Liver (tissue), 10 donors: ENCODE results near the gene DCN. TPM values are rescaled to one million over a fixed set of nuclear protein-coding genes. Genes with fewer than 3 reads are reported as not detected.

ENCODE experiments used
- DNase-seq: peaks from one replicate; pipeline ENCODE4 v3.0.0-alpha.2; 2017; ENCODE audit warnings: low spot score
- H3K27ac ChIP-seq, 2 donors: one replicate each; pipeline ENCODE4 v1.7.0; 2013; ENCODE audit warnings: inconsistent platforms in 2 of 2, low read length in 2 of 2, control low read depth in 1 of 2, low read depth in 1 of 2, mild to moderate bottlenecking in 1 of 2
- H3K27me3 ChIP-seq, 4 donors: one replicate each; pipeline versions ENCODE4 v1.6.1 to v1.7.0; 2013; ENCODE audit warnings: low read length in 3 of 4, inconsistent platforms in 1 of 4, mild to moderate bottlenecking in 1 of 4, moderate library complexity in 1 of 4; ENCODE audit not compliant: control insufficient read depth in 4 of 4, insufficient read depth in 4 of 4
- H3K36me3 ChIP-seq, 4 donors: one replicate each; pipeline versions ENCODE4 v1.6.1 to v1.7.0; 2013; ENCODE audit warnings: low read length in 3 of 4, mild to moderate bottlenecking in 3 of 4, low read depth in 1 of 4, moderate library complexity in 1 of 4; ENCODE audit not compliant: control insufficient read depth in 4 of 4, insufficient read depth in 3 of 4
- H3K4me1 ChIP-seq, 4 donors: one replicate each; pipeline versions ENCODE4 v1.6.1 to v1.7.0; 2013; ENCODE audit warnings: low read length in 3 of 4, mild to moderate bottlenecking in 3 of 4, moderate library complexity in 1 of 4; ENCODE audit not compliant: control insufficient read depth in 4 of 4, insufficient read depth in 4 of 4
- H3K4me3 ChIP-seq, 3 donors: one replicate each; pipeline versions ENCODE4 v1.6.1 to v1.7.0; 2013; ENCODE audit warnings: low read length in 3 of 3, control low read depth in 1 of 3, low read depth in 1 of 3, mild to moderate bottlenecking in 1 of 3
- H3K9ac ChIP-seq, 2 donors: one replicate each; pipeline ENCODE4 v1.7.0; 2013; ENCODE audit warnings: low read length in 2 of 2, mild to moderate bottlenecking in 2 of 2, moderate library complexity in 2 of 2, control low read depth in 1 of 2, low read depth in 1 of 2
- H3K9me3 ChIP-seq, 4 donors: one replicate each; pipeline versions ENCODE4 v1.6.1 to v1.7.0; 2013; ENCODE audit warnings: low read length in 3 of 4; ENCODE audit not compliant: control insufficient read depth in 4 of 4
- ATF3 ChIP-seq: IDR thresholded peaks from 2 replicates; pipeline ENCODE4 v1.6.1; 2016; ENCODE audit warnings: antibody characterized with exemption
- CTCF ChIP-seq: fragments of 150-350 bp; IDR thresholded peaks from 2 replicates; pipeline ENCODE4 v1.5.1; 2017; ENCODE audit warnings: improper control_type of control experiment, low read depth, low read length; ENCODE audit not compliant: missing input control
- EGR1 ChIP-seq, 2 donors: IDR thresholded peaks; 2 replicates each; pipeline ENCODE4 v1.6.1; 2016 to 2018; ENCODE audit warnings: antibody characterized with exemption in 2 of 2, low read depth in 2 of 2
- FOXA1 ChIP-seq: IDR thresholded peaks from 2 replicates; pipeline ENCODE4 v1.6.1; 2016; ENCODE audit warnings: antibody characterized with exemption
- FOXA2 ChIP-seq: IDR thresholded peaks from 2 replicates; pipeline ENCODE4 v1.6.1; 2016; ENCODE audit warnings: antibody characterized with exemption
- GABPA ChIP-seq, 2 donors: IDR thresholded peaks in 1 of 2; conservative IDR thresholded peaks in 1 of 2; 2 replicates each; pipeline ENCODE4 v1.6.1; 2016; ENCODE audit warnings: antibody characterized with exemption in 2 of 2, mild to moderate bottlenecking in 1 of 2, moderate library complexity in 1 of 2
- HNF4A ChIP-seq, 2 donors: conservative IDR thresholded peaks; 2 replicates each; pipeline ENCODE4 v1.6.1; 2016; ENCODE audit warnings: antibody characterized with exemption in 2 of 2, mild to moderate bottlenecking in 2 of 2
- HNF4G ChIP-seq: IDR thresholded peaks from 2 replicates; pipeline ENCODE4 v1.6.1; 2016; ENCODE audit warnings: antibody characterized with exemption
- JUND ChIP-seq, 2 donors: IDR thresholded peaks; 2 replicates each; pipeline ENCODE4 v1.6.1; 2016; ENCODE audit warnings: antibody characterized with exemption in 2 of 2
- MAX ChIP-seq: IDR thresholded peaks from 2 replicates; pipeline ENCODE4 v1.6.1; 2016; ENCODE audit warnings: antibody characterized with exemption
- NR2F2 ChIP-seq: IDR thresholded peaks from 2 replicates; pipeline ENCODE4 v1.6.1; 2016; ENCODE audit warnings: antibody characterized with exemption
- RAD21 ChIP-seq, 2 donors: IDR thresholded peaks; 2 replicates each; pipeline ENCODE4 v1.6.1; 2016; ENCODE audit warnings: antibody characterized with exemption in 2 of 2, mild to moderate bottlenecking in 2 of 2
- REST ChIP-seq: IDR thresholded peaks from 2 replicates; pipeline ENCODE4 v1.6.1; 2016; ENCODE audit warnings: antibody characterized with exemption, mild to moderate bottlenecking
- RXRA ChIP-seq, 2 donors: IDR thresholded peaks; 2 replicates each; pipeline ENCODE4 v1.6.1; 2017 to 2018; ENCODE audit warnings: antibody characterized with exemption in 2 of 2, mild to moderate bottlenecking in 1 of 2
- SP1 ChIP-seq: IDR thresholded peaks from 2 replicates; pipeline ENCODE4 v1.6.1; 2018; ENCODE audit warnings: antibody characterized with exemption, mild to moderate bottlenecking
- TAF1 ChIP-seq: conservative IDR thresholded peaks from 2 replicates; pipeline ENCODE4 v1.6.1; 2016; ENCODE audit warnings: antibody characterized with exemption, mild to moderate bottlenecking
- YY1 ChIP-seq: IDR thresholded peaks from 2 replicates; pipeline ENCODE4 v1.6.1; 2016; ENCODE audit warnings: antibody characterized with exemption, mild to moderate bottlenecking
- ZBTB33 ChIP-seq: IDR thresholded peaks from 2 replicates; pipeline ENCODE4 v1.6.1; 2016; ENCODE audit warnings: antibody characterized with exemption
- WGBS: extraction: QIAGEN DNeasy Blood & Tissue Kit; methylation state at CpG from one replicate; pipeline ENCODE4 v1.1.7; 2013; 5-methylcytosine and 5-hydroxymethylcytosine counted together
- polyA plus RNA-seq, 2 donors: library from polyadenylated mRNA; stranded (reverse) in 1 of 2; unstranded in 1 of 2; fragments of 200-250 nt in 1 of 2; fragments of >200 nt in 1 of 2; fragmentation: Nextera tagmentation in 1 of 2; extraction: Ambion mirVana in 1 of 2; gene quantifications; one replicate each; pipeline versions ENCODE4 v1.2.1 to v1.2.3, GENCODE V29; 2013 to 2015
- small RNA-seq: library from RNA; depleted of rRNA; stranded (forward); fragments of <200 nt; gene quantifications from one replicate; pipeline ENCODE3, GENCODE V24; 2014
- total RNA-seq, 2 donors: library from RNA; depleted of rRNA; stranded (reverse); fragments of >200 nt; gene quantifications; one replicate each; pipeline ENCODE4 v1.2.3, GENCODE V29; 2014
- donor health status: healthy.
- donor health status: healthy.
- donor health status: healthy.
- donor health status: healthy.
- donor health status: healthy.

DCN gene
- total and polyA plus RNA-seq, 4 donors = 74.9 to 148 (median 98.6) TPM

GRCh38 chr12:91091916-91092715, 90.5 kb downstream of the DCN start:
- TF ChIP-seq CTCF = no peak
- TF ChIP-seq MAX = no peak
- TF ChIP-seq REST = no peak
- TF ChIP-seq ATF3 = no peak
- TF ChIP-seq FOXA2 = no peak
- no peak for TF ChIP-seq HNF4A (conservative IDR thresholded peaks at IDR 0.05)
- no peak for TF ChIP-seq NR2F2
- no peak for TF ChIP-seq SP1
- no peak for TF ChIP-seq JUND (IDR thresholded peaks at IDR 0.05)
- TF ChIP-seq GABPA (IDR thresholded peaks at IDR 0.05 in 1 of 2, conservative IDR thresholded peaks at IDR 0.05 in 1 of 2) = no peak
- TF ChIP-seq EGR1 (IDR thresholded peaks at IDR 0.05; ENCODE audit: low read depth in 2 of 2) = no peak
- TF ChIP-seq RXRA (IDR thresholded peaks at IDR 0.05) = no peak
- no peak for TF ChIP-seq ZBTB33
- TF ChIP-seq HNF4G = no peak
- TF ChIP-seq YY1 = no peak
- TF ChIP-seq TAF1 = no peak
- TF ChIP-seq FOXA1 = no peak
- TF ChIP-seq RAD21 (IDR thresholded peaks at IDR 0.05) = no peak
- H3K9me3 ChIP-seq = peaks cover 0 to 9% (median under 1%) of the 10 kb centered on the region in 4 donors
- 62% methylated on average over 6 of the region's 6 CpGs for WGBS
- no peak overlapping the region for H3K27ac ChIP-seq
- DNase-seq = no peak
- no peaks in the 10 kb centered on the region for H3K4me1 ChIP-seq
- no peaks in the 10 kb centered on the region for H3K27me3 ChIP-seq
- no peaks in the 10 kb centered on the region for H3K36me3 ChIP-seq
- H3K9ac ChIP-seq = no peak overlapping the region
- no peak overlapping the region for H3K4me3 ChIP-seq

Small RNA genes within 50 kb of the gene (small RNA-seq; reads per million reads assigned to genes)
- gene AC007115.1 = not detected

Other genes with a start within 250 kb of the DCN start
- not detected for gene CCER1, start 227.6 kb downstream of the DCN start, total RNA-seq
- not detected for gene CCER1, start 227.6 kb downstream of the DCN start, polyA plus RNA-seq
- not detected for gene EPYC, start 177.8 kb downstream of the DCN start, total RNA-seq
- gene EPYC, start 177.8 kb downstream of the DCN start, polyA plus RNA-seq = not detected
- not detected for gene KERA, start 124.8 kb downstream of the DCN start, total RNA-seq
- gene KERA, start 124.8 kb downstream of the DCN start, polyA plus RNA-seq = not detected
- 10 to 100 TPM in 1 of 2 donors, 1 to 10 TPM in 1; 3.7 to 18.1 TPM for gene LUM, start 71.3 kb downstream of the DCN start, total RNA-seq
- gene LUM, start 71.3 kb downstream of the DCN start, polyA plus RNA-seq = 10 to 100 TPM in 1 of 2 donors, 1 to 10 TPM in 1; 9.5 to 22.3 TPM